ENCODE results near the gene PTK7. TPM values are rescaled to one million over a fixed set of nuclear protein-coding genes. Genes with fewer than 3 reads are reported as not detected.

PTK7 gene
- total RNA-seq, 4 donors from 2014 or later = 6.8 to 10.8 (median 8.0) TPM

DNA sequence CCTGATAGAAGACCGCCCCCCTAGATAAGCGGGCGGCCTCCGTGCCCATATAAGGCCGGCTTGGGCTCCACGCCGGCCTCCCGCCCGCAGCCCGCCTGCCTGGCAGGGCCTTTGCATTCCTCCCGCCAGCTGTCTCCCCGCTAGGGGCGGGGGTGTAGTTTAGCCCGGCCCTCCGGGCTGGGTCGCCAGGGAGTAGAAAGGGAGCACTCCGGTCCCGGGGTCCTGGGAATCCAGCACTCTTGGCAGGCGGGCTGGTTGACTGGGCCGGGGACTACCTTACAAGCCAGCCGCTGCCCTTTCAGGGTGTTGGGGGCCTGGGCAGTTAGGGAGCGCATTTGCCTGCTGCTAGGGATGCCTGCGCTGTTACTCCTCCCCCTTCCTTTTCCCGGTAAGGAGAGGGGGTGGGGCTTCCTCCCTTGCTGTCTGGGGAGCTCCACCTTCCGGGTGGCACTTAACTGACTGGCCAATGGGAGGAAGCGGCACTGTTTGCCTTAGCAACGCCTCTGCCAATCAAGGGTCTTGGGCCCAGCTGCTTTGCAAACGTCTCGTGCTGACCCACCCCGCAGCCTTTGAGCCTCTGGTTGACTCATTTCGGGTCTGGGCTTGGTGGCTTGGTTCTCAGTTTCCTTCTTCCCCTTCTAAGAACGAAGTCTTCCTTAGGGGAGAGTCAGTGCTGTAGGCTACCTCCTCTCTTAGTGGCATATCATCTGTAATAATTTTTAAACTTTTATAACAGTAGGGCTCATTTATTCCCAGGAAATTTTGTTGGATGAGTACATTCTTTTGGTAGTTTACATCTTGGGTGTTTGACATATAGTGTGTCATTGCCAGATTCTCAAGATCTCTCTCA is 98.4 kb downstream of the PTK7 start:
- no peaks in the 10 kb centered on the region for H3K27me3 ChIP-seq
- H3K36me3 ChIP-seq = peaks cover 34 to 44% (median 40%) of the 10 kb centered on the region in 4 donors
- WGBS = 4% methylated on average over 23 of the region's 32 CpGs
- peak overlapping the region; percentile 98 to 100 (median 99) for H3K27ac ChIP-seq (replicated peaks in 1 of 4)
- peak overlapping the region; percentile 88 to 96 (median 96) for H3K4me3 ChIP-seq
- H3K9me3 ChIP-seq = no peaks in the 10 kb centered on the region
- peaks cover 35 to 60% (median 53%) of the 10 kb centered on the region in 4 donors for H3K4me1 ChIP-seq
- intact Hi-C loops (cut with DNase I) = loop anchor here (10.0 kb wide), 1 partner anchor 340 kb away; the partner anchor contains the start of genes LRRC73, POLR1C and YIPF3
- TF ChIP-seq POLR2A (IDR thresholded peaks at IDR 0.05; ENCODE audit: low read depth) (peak; percentile 62), POLR2AphosphoS5 (IDR thresholded peaks at IDR 0.05) (peak; percentile 90 to 94), EP300 (IDR thresholded peaks at IDR 0.05) (no peak)
- TF ChIP-seq, protein P1, sequence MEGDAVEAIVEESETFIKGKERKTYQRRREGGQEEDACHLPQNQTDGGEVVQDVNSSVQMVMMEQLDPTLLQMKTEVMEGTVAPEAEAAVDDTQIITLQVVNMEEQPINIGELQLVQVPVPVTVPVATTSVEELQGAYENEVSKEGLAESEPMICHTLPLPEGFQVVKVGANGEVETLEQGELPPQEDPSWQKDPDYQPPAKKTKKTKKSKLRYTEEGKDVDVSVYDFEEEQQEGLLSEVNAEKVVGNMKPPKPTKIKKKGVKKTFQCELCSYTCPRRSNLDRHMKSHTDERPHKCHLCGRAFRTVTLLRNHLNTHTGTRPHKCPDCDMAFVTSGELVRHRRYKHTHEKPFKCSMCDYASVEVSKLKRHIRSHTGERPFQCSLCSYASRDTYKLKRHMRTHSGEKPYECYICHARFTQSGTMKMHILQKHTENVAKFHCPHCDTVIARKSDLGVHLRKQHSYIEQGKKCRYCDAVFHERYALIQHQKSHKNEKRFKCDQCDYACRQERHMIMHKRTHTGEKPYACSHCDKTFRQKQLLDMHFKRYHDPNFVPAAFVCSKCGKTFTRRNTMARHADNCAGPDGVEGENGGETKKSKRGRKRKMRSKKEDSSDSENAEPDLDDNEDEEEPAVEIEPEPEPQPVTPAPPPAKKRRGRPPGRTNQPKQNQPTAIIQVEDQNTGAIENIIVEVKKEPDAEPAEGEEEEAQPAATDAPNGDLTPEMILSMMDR (IDR thresholded peaks at IDR 0.05) = peak in 2 of 3 experiments; percentile 17 to 28
- DNase-seq (ENCODE audit: extremely low spot score) = peak; percentile 100

DNA sequence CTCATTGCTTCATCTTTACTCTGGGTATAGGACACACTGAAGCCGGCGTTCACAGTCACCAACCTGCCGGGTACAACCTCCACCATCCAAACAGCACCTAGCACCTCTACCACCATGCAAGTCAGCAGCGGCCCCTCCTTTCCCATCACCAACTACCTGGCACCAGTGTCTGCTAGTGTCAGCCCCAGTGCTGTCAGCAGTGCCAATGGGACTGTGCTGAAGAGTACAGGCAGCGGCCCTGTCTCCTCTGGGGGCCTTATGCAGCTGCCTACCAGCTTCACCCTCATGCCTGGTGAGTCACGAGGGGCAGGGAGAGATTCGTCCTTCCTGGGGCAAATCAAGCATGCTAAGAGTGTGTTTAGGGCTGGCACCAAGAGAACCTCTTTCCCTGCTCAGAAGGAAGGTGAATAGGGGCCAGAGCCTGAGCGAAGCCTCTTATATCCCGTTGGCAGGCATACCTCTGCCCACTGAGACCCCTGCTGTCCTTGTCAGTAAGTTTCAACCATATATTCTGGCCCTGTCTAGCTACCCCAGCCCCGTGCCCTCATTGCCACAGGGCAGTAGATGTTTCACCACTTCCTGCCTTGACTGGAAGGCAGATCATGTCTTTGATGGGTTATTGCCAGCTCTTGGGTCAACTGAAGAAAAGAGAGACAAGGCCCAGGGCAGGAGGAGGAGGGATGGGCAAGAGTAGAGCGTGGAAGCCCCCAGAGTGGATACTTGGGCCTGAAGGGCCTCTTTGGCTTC is 99.7 kb downstream of the PTK7 start:
- intact Hi-C loops (cut with DNase I) = loop anchor here (10.0 kb wide), 1 partner anchor 339 kb away; the partner anchor contains the start of genes LRRC73, POLR1C and YIPF3
- 88% methylated on average over 10 of the region's 11 CpGs for WGBS
- H3K27ac ChIP-seq (replicated peaks in 1 of 4) = peak overlapping the region; percentile 98 to 100 (median 99)
- no peak for TF ChIP-seq EP300 (IDR thresholded peaks at IDR 0.05)
- TF ChIP-seq POLR2AphosphoS5 (IDR thresholded peaks at IDR 0.05) = no peak
- H3K27me3 ChIP-seq = no peaks in the 10 kb centered on the region
- H3K9me3 ChIP-seq = no peaks in the 10 kb centered on the region
- H3K4me3 ChIP-seq = no peak overlapping the region
- peaks cover 31 to 57% (median 47%) of the 10 kb centered on the region in 4 donors for H3K4me1 ChIP-seq
- no peak for DNase-seq (ENCODE audit: extremely low spot score)
- H3K36me3 ChIP-seq = peaks cover 44 to 58% (median 53%) of the 10 kb centered on the region in 4 donors

DNA sequence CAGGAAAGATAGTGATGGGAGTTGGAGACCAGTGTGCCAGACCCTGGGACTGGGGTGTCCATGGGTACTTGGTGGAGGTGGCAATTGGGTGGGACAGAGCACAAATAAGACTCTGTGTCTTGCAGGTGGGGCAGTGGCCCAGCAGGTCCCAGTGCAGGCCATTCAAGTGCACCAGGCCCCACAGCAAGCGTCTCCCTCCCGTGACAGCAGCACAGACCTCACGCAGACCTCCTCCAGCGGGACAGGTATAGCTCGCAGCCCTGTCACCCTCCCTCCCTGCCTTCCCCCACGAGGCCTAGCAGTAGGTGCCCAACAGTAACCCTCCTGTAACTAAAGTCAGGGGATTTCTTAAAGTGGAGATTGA is 100.3 kb downstream of the PTK7 start:
- H3K27ac ChIP-seq (replicated peaks in 1 of 4) = peak overlapping the region; percentile 98 to 100 (median 99)
- H3K4me3 ChIP-seq = no peak overlapping the region
- no peak for TF ChIP-seq POLR2AphosphoS5 (IDR thresholded peaks at IDR 0.05)
- TF ChIP-seq, protein P1 (IDR thresholded peaks at IDR 0.05) = no peak
- no peak for TF ChIP-seq POLR2A (IDR thresholded peaks at IDR 0.05; ENCODE audit: low read depth)
- TF ChIP-seq EP300 (IDR thresholded peaks at IDR 0.05) = no peak
- no peaks in the 10 kb centered on the region for H3K27me3 ChIP-seq
- DNase-seq (ENCODE audit: extremely low spot score) = no peak
- peaks cover 33 to 63% (median 51%) of the 10 kb centered on the region in 4 donors for H3K4me1 ChIP-seq
- intact Hi-C loops (cut with DNase I) = loop anchor here (10.0 kb wide), 1 partner anchor 338 kb away; the partner anchor contains the start of genes LRRC73, POLR1C and YIPF3
- peaks cover 44 to 61% (median 54%) of the 10 kb centered on the region in 4 donors for H3K36me3 ChIP-seq
- 90% methylated on average over 5 of the region's 6 CpGs for WGBS
- H3K9me3 ChIP-seq = no peaks in the 10 kb centered on the region

DNA sequence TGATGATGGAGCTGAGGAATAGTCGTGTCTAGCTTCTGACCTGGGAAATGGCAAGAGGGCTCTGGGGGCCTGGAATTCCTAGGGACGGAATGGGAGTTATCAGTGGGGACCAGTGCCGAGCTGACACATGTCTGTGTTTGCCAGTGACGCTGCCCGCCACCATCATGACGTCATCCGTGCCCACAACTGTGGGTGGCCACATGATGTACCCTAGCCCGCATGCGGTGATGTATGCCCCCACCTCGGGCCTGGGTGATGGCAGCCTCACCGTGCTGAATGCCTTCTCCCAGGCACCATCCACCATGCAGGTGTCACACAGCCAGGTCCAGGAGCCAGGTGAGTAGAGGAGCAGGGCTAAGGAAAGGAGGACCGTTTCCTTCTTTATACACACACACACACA is 102.0 kb downstream of the PTK7 start:
- Histone ChIP-seq H3K27ac (replicated peaks in 1 of 4) (peak overlapping the region in 2 of 4 donors; percentile 99), H3K9me3 (no peaks in the 10 kb centered on the region), H3K4me3 (no peak overlapping the region), H3K36me3 (peaks cover 44 to 61% (median 54%) of the 10 kb centered on the region in 4 donors), H3K27me3 (no peaks in the 10 kb centered on the region), H3K4me1 (peaks cover 37 to 68% (median 55%) of the 10 kb centered on the region in 4 donors)
- intact Hi-C loops (cut with DNase I) = loop anchor here (10.0 kb wide), 1 partner anchor 337 kb away; the partner anchor contains the start of genes LRRC73, POLR1C and YIPF3
- WGBS = 73% methylated on average over 9 of the region's 12 CpGs
- no peak for DNase-seq (ENCODE audit: extremely low spot score)
- TF ChIP-seq POLR2AphosphoS5 (IDR thresholded peaks at IDR 0.05) (no peak), POLR2A (IDR thresholded peaks at IDR 0.05; ENCODE audit: low read depth) (no peak), EP300 (IDR thresholded peaks at IDR 0.05) (no peak)
- TF ChIP-seq, protein P1 (IDR thresholded peaks at IDR 0.05) = no peak
